Limb (tissue), 2 donors: ENCODE results near the gene NPL.

Experiments
- DNase-seq, 2 donors: peaks; one replicate each; pipeline ENCODE4 v3.0.0-alpha.2; 2016; ENCODE audit errors: extremely low spot score in 2 of 2

NPL gene, protein sequence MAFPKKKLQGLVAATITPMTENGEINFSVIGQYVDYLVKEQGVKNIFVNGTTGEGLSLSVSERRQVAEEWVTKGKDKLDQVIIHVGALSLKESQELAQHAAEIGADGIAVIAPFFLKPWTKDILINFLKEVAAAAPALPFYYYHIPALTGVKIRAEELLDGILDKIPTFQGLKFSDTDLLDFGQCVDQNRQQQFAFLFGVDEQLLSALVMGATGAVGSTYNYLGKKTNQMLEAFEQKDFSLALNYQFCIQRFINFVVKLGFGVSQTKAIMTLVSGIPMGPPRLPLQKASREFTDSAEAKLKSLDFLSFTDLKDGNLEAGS

GRCh38 chr1:182789138-182790076 lies at the start of gene NPL:
NPL (plus strand) TSS chr1:182789773; CDS start chr1:182794372, 4,599 bp downstream.
- peak; percentile 64 to 89 for DNase-seq

DNA sequence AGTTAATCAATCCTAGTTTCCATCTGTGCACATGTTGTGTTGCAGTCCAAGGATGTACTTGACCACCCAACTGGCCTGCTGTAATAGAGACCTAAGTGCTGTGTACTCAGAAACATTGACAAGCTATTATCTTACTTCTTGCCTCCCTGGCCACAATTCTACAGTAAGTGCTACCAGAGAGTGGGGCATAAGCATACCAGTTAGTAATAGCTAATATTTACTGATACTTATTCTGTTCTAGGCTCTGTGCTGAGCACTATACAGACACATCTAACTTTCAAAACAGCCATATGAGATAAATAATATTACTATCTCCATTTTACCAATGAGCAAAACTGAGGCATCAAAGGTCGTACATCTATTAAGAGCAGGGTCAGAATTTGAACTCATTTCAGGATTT lies 49.5 kb upstream of the NPL start:
- no peak for DNase-seq

DNA sequence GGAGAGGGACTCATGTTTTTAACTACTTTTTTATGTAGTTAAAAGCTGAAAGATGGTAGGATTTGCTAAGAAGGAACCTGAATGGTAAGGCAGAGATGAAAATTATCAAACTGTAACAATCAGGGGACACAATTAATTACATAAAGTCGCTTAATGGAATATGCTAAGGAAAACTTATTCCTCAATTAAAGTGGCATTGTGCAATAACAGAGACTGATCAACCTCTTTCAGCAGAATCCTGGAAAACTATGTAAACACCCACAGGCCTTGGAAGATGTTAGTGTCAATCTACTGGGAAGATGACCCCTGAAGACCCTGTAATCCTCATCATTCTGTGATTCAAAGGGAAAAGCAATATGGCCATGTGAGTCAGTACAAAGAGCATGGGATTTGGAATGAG lies 46.8 kb upstream of the NPL start:
- no peak for DNase-seq

DNA sequence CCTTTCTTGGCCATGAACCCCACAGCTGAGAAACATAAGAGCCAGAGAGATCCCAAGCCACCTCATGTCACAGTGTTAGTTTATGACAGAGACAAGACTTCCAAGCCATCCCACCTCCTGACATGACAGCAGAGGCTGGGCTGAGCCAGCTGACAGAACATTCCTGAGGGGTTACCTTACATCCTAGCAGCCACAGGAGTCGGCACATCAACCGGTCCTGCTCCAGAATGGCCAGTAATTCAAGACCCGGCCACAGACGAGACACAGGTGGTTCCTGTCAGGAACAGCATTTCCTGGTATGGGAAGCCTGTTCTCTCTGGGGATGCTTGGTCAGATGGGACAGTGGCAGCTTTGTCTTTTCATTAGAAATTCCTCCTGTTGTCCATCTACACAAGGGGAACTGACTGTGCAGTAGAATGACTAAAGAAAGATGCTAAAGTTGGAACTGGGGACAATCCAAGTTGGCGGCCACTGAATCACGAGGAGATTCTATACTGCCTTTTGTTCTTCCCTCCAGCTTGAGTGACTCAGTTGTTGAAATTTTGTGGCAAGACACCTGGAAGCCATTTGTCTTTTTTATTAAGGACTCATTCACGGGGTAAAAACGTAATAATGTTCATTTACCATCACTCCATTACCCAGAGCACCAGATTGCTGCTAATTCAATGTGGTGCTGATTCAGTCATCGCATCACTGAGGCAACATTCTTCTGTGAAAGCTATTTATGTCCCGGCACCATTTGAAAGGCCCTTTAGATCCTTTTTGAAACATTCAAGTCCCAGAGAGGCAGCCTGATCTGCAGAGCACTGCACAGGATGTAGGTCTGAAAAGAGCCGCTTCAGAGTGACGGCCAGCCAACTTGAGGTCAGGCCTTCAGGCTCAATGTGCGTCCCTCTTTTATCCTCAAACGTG lies 37.2 kb upstream of the NPL start:
- DNase-seq = peak in 1 of 2 donors; percentile 43

DNA sequence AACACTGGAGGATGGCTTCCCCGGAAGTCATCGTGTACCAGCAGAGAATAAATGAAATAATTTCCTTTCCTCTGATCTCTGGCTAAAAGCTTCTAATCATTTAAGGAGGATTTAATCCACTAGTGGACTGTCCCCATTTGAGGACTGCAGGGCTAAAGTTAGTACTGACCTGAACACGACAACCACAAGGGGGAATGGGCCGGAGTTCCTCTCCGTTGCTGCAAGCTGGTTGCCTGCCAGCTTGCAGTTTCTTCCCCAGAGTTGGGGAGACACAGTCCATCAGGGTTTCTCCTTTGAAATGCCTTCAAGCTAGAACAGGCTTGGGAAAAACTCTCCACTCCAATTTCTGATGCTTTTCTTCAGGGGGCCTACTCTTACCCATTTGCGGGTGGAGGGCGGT lies 35.5 kb upstream of the NPL start:
- DNase-seq = no peak

DNA sequence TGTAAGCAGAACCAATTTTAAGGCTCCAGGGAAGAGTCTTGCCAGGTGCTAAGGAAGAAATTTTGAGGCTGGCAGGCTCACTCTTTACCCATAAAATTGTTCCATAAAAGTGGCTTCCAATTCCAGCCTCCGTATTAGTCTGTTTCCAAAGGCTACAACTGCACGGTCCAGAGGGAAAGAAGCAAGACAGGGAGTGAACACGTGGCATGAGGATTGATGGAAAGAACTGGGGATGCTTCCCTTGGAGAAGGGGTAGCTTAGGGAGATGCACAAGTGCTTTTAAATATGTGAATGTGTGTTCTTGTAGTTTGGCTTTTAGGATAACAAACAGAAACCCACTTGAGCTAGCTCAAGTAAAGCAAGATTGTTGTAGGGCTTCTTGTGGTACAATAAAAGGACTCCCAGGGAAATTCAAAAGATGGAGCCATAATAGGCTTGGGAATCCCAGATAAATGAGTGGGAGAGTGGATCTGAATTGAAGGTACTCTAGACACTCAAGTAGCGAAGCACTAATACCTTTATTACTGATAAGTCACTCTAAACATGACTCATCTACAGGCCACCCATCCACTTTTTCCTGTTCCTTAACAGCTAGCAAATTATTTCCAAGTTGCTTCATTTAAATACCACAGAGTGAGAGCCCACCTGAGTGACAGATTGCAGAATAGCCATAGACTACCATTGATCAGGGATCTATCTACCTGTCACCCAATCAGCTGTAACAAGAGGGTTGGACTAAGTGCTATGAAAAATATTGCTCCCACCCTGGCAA lies 34.8 kb upstream of the NPL start:
- DNase-seq = no peak

GRCh38 chr1:182755632-182756031 lies 33.9 kb upstream of the NPL start:
- DNase-seq = no peak

- DNase-seq = no peak
Measured at GRCh38 chr1:182756423-182756822, 33.1 kb upstream of the NPL start.

- no peak for DNase-seq
Measured at GRCh38 chr1:182761396-182762395, 27.9 kb upstream of the NPL start.

DNA sequence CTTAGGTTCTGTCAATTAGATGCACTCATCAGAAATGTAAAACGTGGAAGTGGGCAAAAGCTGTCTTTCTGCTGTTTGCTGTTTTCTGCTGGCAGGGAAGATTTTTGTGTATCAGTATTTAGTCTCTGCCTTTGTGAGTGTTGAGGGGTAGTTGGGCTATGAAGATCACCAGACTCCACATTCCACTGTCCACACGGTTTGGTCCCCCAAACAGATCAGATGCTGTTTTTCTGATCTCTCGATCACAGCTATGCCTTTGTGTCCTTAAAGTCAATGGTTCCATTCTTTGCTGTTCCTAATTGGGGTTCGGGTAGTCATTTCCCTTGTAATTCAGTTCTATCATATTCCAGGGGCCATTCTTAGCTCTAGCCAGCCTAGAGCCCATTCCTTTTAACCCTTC lies 27.0 kb upstream of the NPL start:
- no peak for DNase-seq

GRCh38 chr1:182764029-182764727 lies 25.4 kb upstream of the NPL start:
- DNase-seq = no peak

GRCh38 chr1:182765391-182765790 lies 24.2 kb upstream of the NPL start:
- peak in 1 of 2 donors; percentile 75 for DNase-seq

DNA sequence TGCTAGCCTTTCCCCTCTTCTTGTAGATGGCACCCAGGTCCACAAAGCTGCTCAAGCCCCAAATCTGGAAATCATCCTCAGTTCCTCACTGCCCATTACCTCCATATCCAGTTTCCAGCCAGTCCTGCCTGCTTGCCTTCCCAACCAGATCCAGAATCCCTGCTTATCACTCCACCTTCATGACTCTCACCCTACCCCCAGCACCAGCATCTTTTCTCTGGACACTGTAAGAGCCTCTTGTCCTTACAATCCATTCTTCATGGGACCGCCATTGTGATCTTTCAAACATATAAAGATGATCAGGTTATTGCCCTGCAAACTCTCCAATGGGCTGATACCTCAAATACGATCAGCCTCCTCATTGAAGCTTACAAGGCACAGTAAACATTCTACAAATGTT lies 23.5 kb upstream of the NPL start:
- no peak for DNase-seq

DNA sequence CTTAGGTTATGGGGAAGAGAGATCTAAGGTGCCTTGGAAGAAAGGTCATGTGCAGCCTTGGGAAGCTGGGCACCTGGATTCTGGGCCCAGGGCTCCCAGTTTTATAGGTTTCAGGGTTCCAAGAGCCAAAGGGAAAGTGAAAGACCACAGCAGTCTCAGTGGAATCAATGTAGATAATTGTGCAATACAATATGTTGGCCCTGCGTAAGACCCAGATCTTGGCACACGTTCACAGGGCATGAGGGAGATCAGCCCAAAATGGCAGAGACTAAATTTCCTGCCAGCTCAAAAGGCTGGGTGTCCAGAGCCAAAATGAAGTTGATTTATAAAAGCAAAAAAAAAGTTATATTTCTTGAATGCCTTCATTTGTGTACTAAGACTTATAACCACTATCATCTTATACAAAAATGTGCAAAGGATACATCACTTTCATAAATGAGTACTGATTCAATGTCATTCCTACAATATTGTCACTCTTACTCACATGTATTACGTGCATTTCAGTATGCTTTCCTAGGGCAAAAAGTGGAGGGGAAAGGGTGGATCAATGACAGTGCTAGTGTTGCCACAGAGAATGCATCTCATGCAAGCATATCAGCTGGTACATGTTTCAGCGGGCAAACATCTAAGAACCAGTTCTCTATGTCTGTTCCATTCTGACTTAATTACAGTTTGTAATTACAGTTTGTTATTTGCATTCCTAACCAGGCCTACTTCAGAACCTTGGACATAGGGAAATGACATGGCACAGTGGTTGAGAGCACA lies 22.5 kb upstream of the NPL start:
- no peak for DNase-seq

DNA sequence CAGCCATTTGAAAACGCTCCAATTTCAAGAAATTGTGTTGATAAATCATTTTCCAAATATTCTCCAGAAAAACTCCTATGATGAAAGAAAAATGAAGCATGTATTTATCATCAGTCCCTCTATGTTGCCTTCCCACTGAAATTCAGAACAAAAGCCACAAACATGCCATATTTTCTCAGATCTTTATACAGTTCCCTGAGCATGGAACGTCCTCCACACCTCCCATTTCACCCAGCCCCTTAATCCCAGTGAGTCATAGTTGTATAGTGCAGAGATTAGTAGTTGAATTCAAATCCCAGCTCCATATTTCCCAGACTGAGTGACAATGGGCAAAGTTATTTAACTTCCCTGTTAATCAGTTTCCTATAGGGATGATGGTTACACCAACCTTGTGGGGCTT lies 20.6 kb upstream of the NPL start:
- no peak for DNase-seq

- DNase-seq = no peak
Measured at GRCh38 chr1:182770232-182770631, 19.3 kb upstream of the NPL start.

GRCh38 chr1:182771187-182771984 lies 18.2 kb upstream of the NPL start:
- no peak for DNase-seq
